Esophagus squamous epithelium (tissue), 4 donors: ENCODE data around the gene KNSTRN.

Experiments
- POLR2A ChIP-seq, 4 donors: fragments of 450-650 bp; IDR thresholded peaks; one replicate each; pipeline ENCODE4 v1.6.1; 2017; ENCODE audit warnings: antibody characterized with exemption in 4 of 4, mild to moderate bottlenecking in 4 of 4, moderate library complexity in 3 of 4
- TF ChIP-seq, protein P1 (sequence below), 6 experiments: fragments of 450-650 bp in 4 of 6; fragments of 200-600 bp in 2 of 6; sonication (generic) in 2 of 6; IDR thresholded peaks; one replicate each; pipeline ENCODE4 v1.5.1; 2016 to 2019; ENCODE audit warnings: antibody characterized with exemption in 6 of 6, mild to moderate bottlenecking in 4 of 6, moderate library complexity in 4 of 6

- TF ChIP-seq, protein P1, sequence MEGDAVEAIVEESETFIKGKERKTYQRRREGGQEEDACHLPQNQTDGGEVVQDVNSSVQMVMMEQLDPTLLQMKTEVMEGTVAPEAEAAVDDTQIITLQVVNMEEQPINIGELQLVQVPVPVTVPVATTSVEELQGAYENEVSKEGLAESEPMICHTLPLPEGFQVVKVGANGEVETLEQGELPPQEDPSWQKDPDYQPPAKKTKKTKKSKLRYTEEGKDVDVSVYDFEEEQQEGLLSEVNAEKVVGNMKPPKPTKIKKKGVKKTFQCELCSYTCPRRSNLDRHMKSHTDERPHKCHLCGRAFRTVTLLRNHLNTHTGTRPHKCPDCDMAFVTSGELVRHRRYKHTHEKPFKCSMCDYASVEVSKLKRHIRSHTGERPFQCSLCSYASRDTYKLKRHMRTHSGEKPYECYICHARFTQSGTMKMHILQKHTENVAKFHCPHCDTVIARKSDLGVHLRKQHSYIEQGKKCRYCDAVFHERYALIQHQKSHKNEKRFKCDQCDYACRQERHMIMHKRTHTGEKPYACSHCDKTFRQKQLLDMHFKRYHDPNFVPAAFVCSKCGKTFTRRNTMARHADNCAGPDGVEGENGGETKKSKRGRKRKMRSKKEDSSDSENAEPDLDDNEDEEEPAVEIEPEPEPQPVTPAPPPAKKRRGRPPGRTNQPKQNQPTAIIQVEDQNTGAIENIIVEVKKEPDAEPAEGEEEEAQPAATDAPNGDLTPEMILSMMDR (IDR thresholded peaks at IDR 0.05) = no peak
- TF ChIP-seq POLR2A (IDR thresholded peaks at IDR 0.05) = no peak
Observed at GRCh38 chr15:40361640-40362039, 20.9 kb upstream of the KNSTRN start.
